OCI-LY1 (cell line): ENCODE results near the gene BAG5.
A peak's percentile ranks its signal among the peaks of the same experiment; 100 is the strongest.

ENCODE experiments used
- H2AFZ ChIP-seq: fragments of 200-600 bp; sonication (generic), shearing (Covaris generic); 2 replicates; pipeline ENCODE4 v1.6.0; 2014; ENCODE audit warnings: antibody characterized with exemption, mild to moderate bottlenecking, low read length
- H3F3A ChIP-seq: fragments of 200-600 bp; sonication (generic), shearing (Covaris generic); 2 replicates; pipeline ENCODE4 v1.6.0; 2014; ENCODE audit warnings: mild to moderate bottlenecking, antibody characterized with exemption, low read length, moderate library complexity; ENCODE audit not compliant: insufficient read depth
- H3K27ac ChIP-seq: fragments of 200-600 bp; sonication (generic); 2 replicates; pipeline ENCODE4 v1.5.1; 2014; ENCODE audit warnings: low read length, mixed run types, mild to moderate bottlenecking, low read depth; ENCODE audit not compliant: poor library complexity, severe bottlenecking
- H3K27me3 ChIP-seq: fragments of 200-600 bp; sonication (generic); 2 replicates; pipeline ENCODE4 v1.6.0; 2014; ENCODE audit warnings: antibody characterized with exemption, mild to moderate bottlenecking, low read length, moderate library complexity; ENCODE audit not compliant: insufficient read depth
- H3K36me3 ChIP-seq: fragments of 200-600 bp; sonication (generic); 2 replicates; pipeline ENCODE4 v1.6.1; 2014; ENCODE audit warnings: mild to moderate bottlenecking, antibody characterized with exemption, low read length, moderate library complexity, mixed read lengths; ENCODE audit not compliant: insufficient read depth
- H3K4me1 ChIP-seq: fragments of 200-600 bp; sonication (generic); 2 replicates; pipeline ENCODE4 v1.5.1; 2014; ENCODE audit warnings: mild to moderate bottlenecking, low read length, moderate library complexity; ENCODE audit not compliant: insufficient read depth, severe bottlenecking
- H3K4me2 ChIP-seq: fragments of 200-600 bp; sonication (generic), shearing (Covaris generic); 2 replicates; pipeline ENCODE4 v1.6.1; 2014; ENCODE audit warnings: low read length
- H3K4me3 ChIP-seq: fragments of 200-600 bp; sonication (generic); 2 replicates; pipeline ENCODE4 v1.5.1; 2014; ENCODE audit warnings: low read length, low read depth, mild to moderate bottlenecking, mixed read lengths; ENCODE audit not compliant: poor library complexity, severe bottlenecking
- H3K79me2 ChIP-seq: fragments of 200-600 bp; shearing (Covaris generic); 2 replicates; pipeline ENCODE4 v1.6.1; 2016; ENCODE audit warnings: mixed run types, low read length, mixed read lengths; ENCODE audit not compliant: insufficient read depth
- H3K9ac ChIP-seq: fragments of 200-600 bp; sonication (generic), shearing (Covaris generic); 2 replicates; pipeline ENCODE4 v1.6.1; 2014; ENCODE audit warnings: mild to moderate bottlenecking, low read length, mixed read lengths
- H3K9me2 ChIP-seq: fragments of 200-600 bp; sonication (generic), shearing (Covaris generic); 2 replicates; pipeline ENCODE4 v1.6.1; 2014; ENCODE audit warnings: low read depth, mild to moderate bottlenecking, low read length, mixed read lengths
- H3K9me3 ChIP-seq: fragments of 200-600 bp; shearing (Covaris generic); 2 replicates; pipeline ENCODE4 v1.6.1; 2014; ENCODE audit warnings: low read length, mixed read lengths
- H4K20me1 ChIP-seq: fragments of 200-600 bp; sonication (generic), shearing (Covaris generic); 2 replicates; pipeline ENCODE4 v1.6.0; 2016; ENCODE audit warnings: mild to moderate bottlenecking, low read length; ENCODE audit not compliant: insufficient read depth
- CTCF ChIP-seq: fragments of 200-600 bp; sonication (generic), shearing (Covaris generic); IDR thresholded peaks from 2 replicates; pipeline ENCODE4 v1.5.1; 2017; ENCODE audit warnings: mild to moderate bottlenecking, antibody characterized with exemption, low read length, moderate library complexity, mixed read lengths
- EZH2 ChIP-seq: fragments of 200-600 bp; sonication (generic), shearing (Covaris generic); IDR thresholded peaks from 2 replicates; pipeline ENCODE4 v1.8.0; 2017; ENCODE audit warnings: borderline replicate concordance, mixed run types, mild to moderate bottlenecking, antibody characterized with exemption, low read length, moderate library complexity, mixed read lengths

Gene BAG5

GRCh38 chr14:103562179-103562428, 353 bp downstream of the BAG5 start:
- peaks cover 41% of the 10 kb centered on the region for H3K4me1 ChIP-seq

GRCh38 chr14:103561381-103562178, 877 bp downstream of the BAG5 start:
- Histone ChIP-seq H3K4me1 (peaks cover 41% of the 10 kb centered on the region), H3F3A (no peaks in the 10 kb centered on the region), H3K4me3 (peak overlapping the region; percentile 82), H3K9ac (peak overlapping the region; percentile 82), H3K27me3 (no peaks in the 10 kb centered on the region), H3K9me2 (no peaks in the 10 kb centered on the region), H3K36me3 (peaks cover 41% of the 10 kb centered on the region), H3K4me2 (peak overlapping the region; percentile 100), H3K9me3 (no peaks in the 10 kb centered on the region), H2AFZ (no peak overlapping the region), H3K79me2 (peaks cover 74% of the 10 kb centered on the region), H3K27ac (peak overlapping the region; percentile 47), H4K20me1 (no peaks in the 10 kb centered on the region; the same call in 1 of the 2 replicates)
- TF ChIP-seq CTCF, result no peak
- no peak for TF ChIP-seq EZH2

More at GRCh38 chr14:103562179-103562428, 353 bp downstream of the BAG5 start:
- Histone ChIP-seq H2AFZ (no peak overlapping the region), H3F3A (no peaks in the 10 kb centered on the region), H3K9me2 (no peaks in the 10 kb centered on the region), H3K27ac (peak overlapping the region; percentile 47), H3K4me2 (peak overlapping the region; percentile 100), H3K9me3 (no peaks in the 10 kb centered on the region), H3K79me2 (peaks cover 73% of the 10 kb centered on the region), H3K9ac (peak overlapping the region; percentile 82), H4K20me1 (no peaks in the 10 kb centered on the region; the same call in 1 of the 2 replicates), H3K27me3 (no peaks in the 10 kb centered on the region), H3K36me3 (peaks cover 38% of the 10 kb centered on the region), H3K4me3 (peak overlapping the region; percentile 82)
- TF ChIP-seq EZH2 (no peak), CTCF (no peak)

GRCh38 chr14:103560691-103561090, 1.8 kb downstream of the BAG5 start:
- Histone ChIP-seq H3K9me3 (no peaks in the 10 kb centered on the region), H3K4me1 (peaks cover 41% of the 10 kb centered on the region), H4K20me1 (no peaks in the 10 kb centered on the region; the same call in 1 of the 2 replicates), H3F3A (no peaks in the 10 kb centered on the region), H3K79me2 (peaks cover 72% of the 10 kb centered on the region), H3K4me3 (peak overlapping the region; percentile 82), H3K9ac (peak overlapping the region; percentile 82), H3K9me2 (no peaks in the 10 kb centered on the region), H2AFZ (no peak overlapping the region), H3K4me2 (peak overlapping the region; percentile 100), H3K36me3 (peaks cover 41% of the 10 kb centered on the region), H3K27me3 (no peaks in the 10 kb centered on the region), H3K27ac (no peak overlapping the region)
- TF ChIP-seq EZH2 (no peak), CTCF (no peak)
